ENCODE data around the gene CNIH3.

- no peak for TF ChIP-seq POLR2AphosphoS5 (IDR thresholded peaks at IDR 0.05; ENCODE audit: borderline replicate concordance, low read depth, low read length)
- TF ChIP-seq EZH2 (IDR thresholded peaks at IDR 0.05) = no peak
- TF ChIP-seq FOXP2 (optimal IDR thresholded peaks at IDR 0.05; ENCODE audit: control extremely low read depth, extremely low read length, insufficient read depth) = no peak
These were observed 154.2 kb downstream of the CNIH3 start for GRCh38 chr1:224770336-224770693.

All from SK-N-MC (cell line).